Measurements from ENCODE around the gene OSBPL5. TPM values are rescaled to one million over a fixed set of nuclear protein-coding genes. Genes with fewer than 3 reads are reported as not detected.

The OSBPL5 gene
- polyA plus RNA-seq, 2 of the 4 experiments (the other 2 are of a cell fraction), result 1.6 to 4.6 TPM

- Histone ChIP-seq H3K27ac (peak overlapping the region; percentile 38 to 79; a peak in 4 of 6 replicates), H3K4me2 (peak overlapping the region; percentile 65), H3K9me3 (no peaks in the 10 kb centered on the region), H3K4me1 (peaks cover 35% of the 10 kb centered on the region), H3K4me3 (no peak overlapping the region)
- CTCF ChIA-PET, result interaction anchor here (0.7 to 11.1 kb wide), 11 partner anchors 9 to 363 kb away, joined by 3 to 116 read pairs (median 3); no protein-coding TSS in a partner anchor
- WGBS (ENCODE audit: missing lambda C conversion rate), result 26% methylated on average over 18 of the region's 18 CpGs
- POLR2A ChIA-PET, result interaction anchor here (0.6 kb wide), 1 partner anchor 42 kb away, joined by 3 read pairs; no protein-coding TSS in a partner anchor
- TF ChIP-seq CTCF (IDR thresholded peaks at IDR 0.05), result peak; percentile 16; the same call in 1 of the 3 replicates
- 0 out of 3 replicates have a peak, but pooled peaks have one; percentile 17 for TF ChIP-seq SMC3 (IDR thresholded peaks at IDR 0.05)
- peak; percentile 88 for TF ChIP-seq USF2 (IDR thresholded peaks at IDR 0.05)
- peak; percentile 59 for TF ChIP-seq MAX (IDR thresholded peaks at IDR 0.05)
- no peak for TF ChIP-seq ZFP36 (IDR thresholded peaks at IDR 0.05; ENCODE audit: borderline replicate concordance, partially characterized antibody)
- peak; percentile 72 for TF ChIP-seq MAFK (IDR thresholded peaks at IDR 0.05; ENCODE audit: partially characterized antibody)
- TF ChIP-seq RAD21 (conservative IDR thresholded peaks at IDR 0.05 in 1 of 2, IDR thresholded peaks at IDR 0.05 in 1 of 2), result peak in 1 of 2 experiments; percentile 35; a peak in 2 of 5 replicates
- no peak for TF ChIP-seq RCOR1 (IDR thresholded peaks at IDR 0.05; ENCODE audit: low read depth, low read length)
- no peak for TF ChIP-seq RNF2 (IDR thresholded peaks at IDR 0.05; ENCODE audit: borderline replicate concordance, low read depth)
- 0 out of 2 replicates have a peak, but pooled peaks have one; percentile 30 for TF ChIP-seq TP53 (CRISPR knock-in tag; IDR thresholded peaks at IDR 0.05)
- TF ChIP-seq FOSL2 (IDR thresholded peaks at IDR 0.05), result peak; percentile 33; the same call in 1 of the 2 replicates
- peak; percentile 88 for TF ChIP-seq FOSL2 (CRISPR knock-in tag; IDR thresholded peaks at IDR 0.05)
- DNase-seq (ENCODE audit: low read depth in 1 of 2, low spot score in 1 of 2) (peak; percentile 77 to 90), FAIRE-seq (no peak), ATAC-seq (peak; percentile 94 to 96)
Measured at GRCh38 chr11:3049430-3050243, 115.5 kb downstream of the OSBPL5 start.

- Histone ChIP-seq H3K27ac (no peak overlapping the region; a peak in 1 of 6 replicates), H3K9me3 (no peaks in the 10 kb centered on the region), H3K4me1 (peaks cover 32% of the 10 kb centered on the region), H3K4me2 (no peak overlapping the region), H3K4me3 (no peak overlapping the region)
- DNase-seq (ENCODE audit: low read depth in 1 of 2, low spot score in 1 of 2), result no peak
- POLR2A ChIA-PET, result interaction anchor here (1.2 kb wide), 1 partner anchor 10 kb away, joined by 4 read pairs; the partner anchor contains the start of gene CARS1
- CTCF ChIA-PET, result interaction anchor here (1.0 to 11.1 kb wide), 4 partner anchors 10 to 43 kb away, joined by 3 to 116 read pairs (median 61); no protein-coding TSS in a partner anchor
- TF ChIP-seq CBX2 (IDR thresholded peaks at IDR 0.05; ENCODE audit: borderline replicate concordance, low read depth) (no peak), CHD4 (IDR thresholded peaks at IDR 0.05; ENCODE audit: borderline replicate concordance) (no peak), BHLHE40 (IDR thresholded peaks at IDR 0.05; ENCODE audit: low read depth, low read length) (no peak), RAD21 (conservative IDR thresholded peaks at IDR 0.05 in 1 of 2, IDR thresholded peaks at IDR 0.05 in 1 of 2) (no peak), PBX3 (IDR thresholded peaks at IDR 0.05) (no peak), TP53 (CRISPR knock-in tag; IDR thresholded peaks at IDR 0.05) (no peak), ELK1 (IDR thresholded peaks at IDR 0.05; ENCODE audit: low read depth, low read length) (no peak), RCOR1 (IDR thresholded peaks at IDR 0.05; ENCODE audit: low read depth, low read length) (no peak)
- ATAC-seq, result no peak
- WGBS (ENCODE audit: missing lambda C conversion rate), result 95% methylated on average over 11 of the region's 16 CpGs
- FAIRE-seq, result no peak
Measured at GRCh38 chr11:3047637-3048036, 117.5 kb downstream of the OSBPL5 start.
